ENCODE measurements around the gene CPB1. TPM values are rescaled to one million over a fixed set of nuclear protein-coding genes. Genes with fewer than 3 reads are reported as not detected.

CPB1 gene
- total RNA-seq, 5 donors from 2014 or later (not counting 1 experiment from before 2014, with no cell fraction given), result 7.4 to 9.2 (median 8.0) TPM; not detected in 2

- ATAC-seq (replicated peaks in 1 of 4) (no peak), DNase-seq (no peak)
- no peaks in the 10 kb centered on the region for H3K4me1 Mint-ChIP-seq
- H3K4me3 Mint-ChIP-seq, result no peak overlapping the region
- H3K36me3 Mint-ChIP-seq, result no peaks in the 10 kb centered on the region
- H3K4me3 ChIP-seq (ENCODE audit: control insufficient read depth in 1 of 2, extremely low read depth in 1 of 2, low read length in 1 of 2), result no peak overlapping the region
- no peaks in the 10 kb centered on the region for H3K27me3 ChIP-seq (replicated peaks in 1 of 2; ENCODE audit: control insufficient read depth in 2 of 2, extremely low read depth in 1 of 2, insufficient read depth in 2 of 2, low read length in 1 of 2)
- no peaks in the 10 kb centered on the region for H3K4me1 ChIP-seq (ENCODE audit: control insufficient read depth in 1 of 2, extremely low read depth in 1 of 2, insufficient read depth in 2 of 2, low read length in 2 of 2)
- no peaks in the 10 kb centered on the region for H3K9me3 ChIP-seq
- WGBS (ENCODE audit: insufficient coverage), result 92% methylated on average over 5 of the region's 6 CpGs
- no peak overlapping the region for H3K27ac ChIP-seq (ENCODE audit: low read length)
- ChIA-PET POLR2A (no interaction called here), CTCF (no interaction called here)
- H3K27ac Mint-ChIP-seq, result no peak overlapping the region
- no peaks in the 10 kb centered on the region for H3K36me3 ChIP-seq (ENCODE audit: control insufficient read depth in 2 of 2, extremely low read depth in 1 of 2, insufficient read depth in 1 of 2, low read length in 1 of 2)
- H3K27me3 Mint-ChIP-seq, result peaks cover 0 to 5% of the 10 kb centered on the region in 2 donors
- H3K9me3 Mint-ChIP-seq, result peaks cover 0 to 4% (median 0%) of the 10 kb centered on the region in 3 donors
Observed at GRCh38 chr3:148790851-148791735, 36.5 kb upstream of the CPB1 start.

- H3K27me3 Mint-ChIP-seq, result peaks cover 0 to 5% of the 10 kb centered on the region in 2 donors
Observed at GRCh38 chr3:148791920-148792319, 35.7 kb upstream of the CPB1 start.

GRCh38 chr3:148792516-148792915 lies 35.1 kb upstream of the CPB1 start:
- H3K27me3 Mint-ChIP-seq, result peaks cover 0 to 5% of the 10 kb centered on the region in 2 donors
- no peaks in the 10 kb centered on the region for H3K4me1 ChIP-seq (ENCODE audit: control insufficient read depth in 1 of 2, extremely low read depth in 1 of 2, insufficient read depth in 2 of 2, low read length in 2 of 2)
- no peaks in the 10 kb centered on the region for H3K9me3 ChIP-seq
- no peak overlapping the region for H3K27ac Mint-ChIP-seq
- no peak overlapping the region for H3K27ac ChIP-seq (ENCODE audit: low read length)
- H3K4me3 ChIP-seq (ENCODE audit: control insufficient read depth in 1 of 2, extremely low read depth in 1 of 2, low read length in 1 of 2), result no peak overlapping the region
- CTCF ChIA-PET, result no interaction called here
- POLR2A ChIA-PET, result no interaction called here
- H3K36me3 Mint-ChIP-seq, result no peaks in the 10 kb centered on the region
- DNase-seq (no peak), ATAC-seq (replicated peaks in 1 of 4) (no peak)
- H3K4me3 Mint-ChIP-seq, result no peak overlapping the region
- H3K27me3 ChIP-seq (replicated peaks in 1 of 2; ENCODE audit: control insufficient read depth in 2 of 2, extremely low read depth in 1 of 2, insufficient read depth in 2 of 2, low read length in 1 of 2), result no peaks in the 10 kb centered on the region
- H3K36me3 ChIP-seq (ENCODE audit: control insufficient read depth in 2 of 2, extremely low read depth in 1 of 2, insufficient read depth in 1 of 2, low read length in 1 of 2), result no peaks in the 10 kb centered on the region
- peaks cover 0 to 4% (median 0%) of the 10 kb centered on the region in 3 donors for H3K9me3 Mint-ChIP-seq
- WGBS (ENCODE audit: insufficient coverage), result 100% methylated on average over 1 of the region's 1 CpG
- no peaks in the 10 kb centered on the region for H3K4me1 Mint-ChIP-seq

More at GRCh38 chr3:148791920-148792319, 35.7 kb upstream of the CPB1 start:
- H3K27me3 ChIP-seq (replicated peaks in 1 of 2; ENCODE audit: control insufficient read depth in 2 of 2, extremely low read depth in 1 of 2, insufficient read depth in 2 of 2, low read length in 1 of 2), result no peaks in the 10 kb centered on the region
- ATAC-seq (replicated peaks in 1 of 4) (no peak), DNase-seq (no peak)
- POLR2A ChIA-PET, result no interaction called here
- H3K9me3 Mint-ChIP-seq, result peaks cover 0 to 4% (median 0%) of the 10 kb centered on the region in 3 donors
- CTCF ChIA-PET, result no interaction called here
- H3K27ac ChIP-seq (ENCODE audit: low read length), result no peak overlapping the region
- H3K36me3 ChIP-seq (ENCODE audit: control insufficient read depth in 2 of 2, extremely low read depth in 1 of 2, insufficient read depth in 1 of 2, low read length in 1 of 2), result no peaks in the 10 kb centered on the region
- H3K4me1 ChIP-seq (ENCODE audit: control insufficient read depth in 1 of 2, extremely low read depth in 1 of 2, insufficient read depth in 2 of 2, low read length in 2 of 2), result no peaks in the 10 kb centered on the region
- no peaks in the 10 kb centered on the region for H3K36me3 Mint-ChIP-seq
- H3K4me3 ChIP-seq (ENCODE audit: control insufficient read depth in 1 of 2, extremely low read depth in 1 of 2, low read length in 1 of 2), result no peak overlapping the region
- H3K9me3 ChIP-seq, result no peaks in the 10 kb centered on the region
- H3K27ac Mint-ChIP-seq, result no peak overlapping the region
- H3K4me1 Mint-ChIP-seq, result no peaks in the 10 kb centered on the region
- H3K4me3 Mint-ChIP-seq, result no peak overlapping the region
- no CpG with 5 or more reads among the region's 1 CpG for WGBS (ENCODE audit: insufficient coverage)

GRCh38 chr3:148796799-148797198 lies 30.8 kb upstream of the CPB1 start:
- Mint-ChIP-seq H3K4me1 (no peaks in the 10 kb centered on the region), H3K9me3 (peaks cover 0 to 5% (median 0%) of the 10 kb centered on the region in 3 donors), H3K36me3 (no peaks in the 10 kb centered on the region), H3K4me3 (no peak overlapping the region), H3K27me3 (peaks cover under 1 to 1% of the 10 kb centered on the region in 2 donors), H3K27ac (no peak overlapping the region)
- H3K4me3 ChIP-seq (ENCODE audit: control insufficient read depth in 1 of 2, extremely low read depth in 1 of 2, low read length in 1 of 2), result no peak overlapping the region
- H3K4me1 ChIP-seq (ENCODE audit: control insufficient read depth in 1 of 2, extremely low read depth in 1 of 2, insufficient read depth in 2 of 2, low read length in 2 of 2), result no peaks in the 10 kb centered on the region
- ChIA-PET POLR2A (no interaction called here), CTCF (no interaction called here)
- DNase-seq (no peak), ATAC-seq (replicated peaks in 1 of 4) (no peak)
- no CpG with 5 or more reads among the region's 1 CpG for WGBS (ENCODE audit: insufficient coverage)
- H3K9me3 ChIP-seq, result no peaks in the 10 kb centered on the region
- H3K36me3 ChIP-seq (ENCODE audit: control insufficient read depth in 2 of 2, extremely low read depth in 1 of 2, insufficient read depth in 1 of 2, low read length in 1 of 2), result no peaks in the 10 kb centered on the region
- H3K27me3 ChIP-seq (replicated peaks in 1 of 2; ENCODE audit: control insufficient read depth in 2 of 2, extremely low read depth in 1 of 2, insufficient read depth in 2 of 2, low read length in 1 of 2), result no peaks in the 10 kb centered on the region
- H3K27ac ChIP-seq (ENCODE audit: low read length), result no peak overlapping the region

GRCh38 chr3:148797795-148798194 lies 29.8 kb upstream of the CPB1 start:
- H3K27me3 Mint-ChIP-seq, result peaks cover 0 to 1% of the 10 kb centered on the region in 2 donors
- WGBS (ENCODE audit: insufficient coverage), result no CpG with 5 or more reads among the region's 2 CpGs
- Histone ChIP-seq H3K9me3 (no peaks in the 10 kb centered on the region), H3K36me3 (ENCODE audit: control insufficient read depth in 2 of 2, extremely low read depth in 1 of 2, insufficient read depth in 1 of 2, low read length in 1 of 2) (no peaks in the 10 kb centered on the region), H3K27ac (ENCODE audit: low read length) (no peak overlapping the region), H3K4me3 (ENCODE audit: control insufficient read depth in 1 of 2, extremely low read depth in 1 of 2, low read length in 1 of 2) (no peak overlapping the region), H3K4me1 (ENCODE audit: control insufficient read depth in 1 of 2, extremely low read depth in 1 of 2, insufficient read depth in 2 of 2, low read length in 2 of 2) (no peaks in the 10 kb centered on the region), H3K27me3 (replicated peaks in 1 of 2; ENCODE audit: control insufficient read depth in 2 of 2, extremely low read depth in 1 of 2, insufficient read depth in 2 of 2, low read length in 1 of 2) (no peaks in the 10 kb centered on the region)
- DNase-seq (no peak), ATAC-seq (replicated peaks in 1 of 4) (no peak)
- H3K4me3 Mint-ChIP-seq, result no peak overlapping the region
- H3K9me3 Mint-ChIP-seq, result peaks cover 0 to 5% (median 0%) of the 10 kb centered on the region in 3 donors
- H3K4me1 Mint-ChIP-seq, result no peaks in the 10 kb centered on the region
- no peak overlapping the region for H3K27ac Mint-ChIP-seq
- CTCF ChIA-PET, result no interaction called here
- POLR2A ChIA-PET, result interaction anchor here in 1 of 2 donors (0.5 kb wide), 1 partner anchor 7 kb away, joined by 4 read pairs; no protein-coding TSS in a partner anchor
- H3K36me3 Mint-ChIP-seq, result no peaks in the 10 kb centered on the region

GRCh38 chr3:148800414-148800813 lies 27.2 kb upstream of the CPB1 start:
- Mint-ChIP-seq H3K27me3 (peaks cover 0 to 1% of the 10 kb centered on the region in 2 donors), H3K4me1 (no peaks in the 10 kb centered on the region), H3K4me3 (no peak overlapping the region), H3K27ac (no peak overlapping the region), H3K9me3 (peaks cover 0 to 5% (median 0%) of the 10 kb centered on the region in 3 donors), H3K36me3 (no peaks in the 10 kb centered on the region)
- ATAC-seq (replicated peaks in 1 of 4) (no peak), DNase-seq (no peak)
- POLR2A ChIA-PET, result no interaction called here
- Histone ChIP-seq H3K36me3 (ENCODE audit: control insufficient read depth in 2 of 2, extremely low read depth in 1 of 2, insufficient read depth in 1 of 2, low read length in 1 of 2) (no peaks in the 10 kb centered on the region), H3K27ac (ENCODE audit: low read length) (no peak overlapping the region), H3K9me3 (no peaks in the 10 kb centered on the region), H3K4me1 (ENCODE audit: control insufficient read depth in 1 of 2, extremely low read depth in 1 of 2, insufficient read depth in 2 of 2, low read length in 2 of 2) (no peaks in the 10 kb centered on the region), H3K27me3 (replicated peaks in 1 of 2; ENCODE audit: control insufficient read depth in 2 of 2, extremely low read depth in 1 of 2, insufficient read depth in 2 of 2, low read length in 1 of 2) (no peaks in the 10 kb centered on the region), H3K4me3 (ENCODE audit: control insufficient read depth in 1 of 2, extremely low read depth in 1 of 2, low read length in 1 of 2) (no peak overlapping the region)
- CTCF ChIA-PET, result no interaction called here
- WGBS (ENCODE audit: insufficient coverage), result no CpG with 5 or more reads among the region's 1 CpG
